ENCODE results near the gene PARD3B. TPM values are rescaled to one million over a fixed set of nuclear protein-coding genes. Genes with fewer than 3 reads are reported as not detected.

PARD3B gene
- polyA plus RNA-seq, 3 donors, result not detected

- Mint-ChIP-seq H3K36me3 (no peaks in the 10 kb centered on the region), H3K4me1 (peaks cover 3% of the 10 kb centered on the region), H3K27ac (no peak overlapping the region), H3K4me3 (no peak overlapping the region), H3K27me3 (ENCODE audit: low read depth in 3 of 3) (peaks cover 6 to 9% (median 9%) of the 10 kb centered on the region in 3 donors), H3K9me3 (peaks cover 0 to 2% (median 0%) of the 10 kb centered on the region in 7 donors)
- Histone ChIP-seq H3K4me3 (replicated peaks in 1 of 3; ENCODE audit: low read depth in 2 of 3, low read length in 3 of 3) (no peak overlapping the region), H3K4me2 (replicated peaks; ENCODE audit: extremely low read depth, low read length, poor library complexity, severe bottlenecking) (no peak overlapping the region), H2AFZ (ENCODE audit: insufficient read depth, low read depth, low read length, poor library complexity, severe bottlenecking) (no peak overlapping the region), H3K79me2 (ENCODE audit: insufficient read depth, low read length) (no peaks in the 10 kb centered on the region), H4K20me1 (ENCODE audit: insufficient read depth, low read length) (no peaks in the 10 kb centered on the region), H3K36me3 (replicated peaks in 1 of 2; ENCODE audit: control insufficient read depth in 1 of 2, insufficient read depth in 2 of 2, low read length in 2 of 2) (no peaks in the 10 kb centered on the region), H3K27ac (ENCODE audit: low read depth in 1 of 2, low read length in 2 of 2) (no peak overlapping the region), H3K9ac (ENCODE audit: insufficient read depth, low read length, poor library complexity, severe bottlenecking) (no peak overlapping the region), H3K27me3 (ENCODE audit: control insufficient read depth in 2 of 2, insufficient read depth in 2 of 2, low read length in 2 of 2) (peaks cover 0 to 4% of the 10 kb centered on the region in 2 donors), H3K4me1 (ENCODE audit: control insufficient read depth in 1 of 2, insufficient read depth in 2 of 2, low read length in 2 of 2) (no peaks in the 10 kb centered on the region), H3K9me3 (replicated peaks in 1 of 2; ENCODE audit: control insufficient read depth in 1 of 2, insufficient read depth in 1 of 2, low read length in 2 of 2) (no peaks in the 10 kb centered on the region)
- DNase-seq, result no peak
- TF ChIP-seq CTCF (IDR thresholded peaks at IDR 0.05), result no peak
- intact Hi-C loops (cut with micrococcal nuclease), result no loop called here
These were observed 1092.0 kb downstream of the PARD3B start for GRCh38 chr2:205637320-205637602.

GRCh38 chr2:205637779-205638503 lies 1092.7 kb downstream of the PARD3B start:
- no peaks in the 10 kb centered on the region for H4K20me1 ChIP-seq (ENCODE audit: insufficient read depth, low read length)
- intact Hi-C loops (cut with micrococcal nuclease), result no loop called here
- no peaks in the 10 kb centered on the region for H3K9me3 ChIP-seq (replicated peaks in 1 of 2; ENCODE audit: control insufficient read depth in 1 of 2, insufficient read depth in 1 of 2, low read length in 2 of 2)
- H3K36me3 ChIP-seq (replicated peaks in 1 of 2; ENCODE audit: control insufficient read depth in 1 of 2, insufficient read depth in 2 of 2, low read length in 2 of 2), result no peaks in the 10 kb centered on the region
- no peak overlapping the region for H3K27ac ChIP-seq (ENCODE audit: low read depth in 1 of 2, low read length in 2 of 2)
- Mint-ChIP-seq H3K4me3 (no peak overlapping the region), H3K36me3 (no peaks in the 10 kb centered on the region), H3K4me1 (peaks cover 3% of the 10 kb centered on the region), H3K27me3 (ENCODE audit: low read depth in 3 of 3) (peaks cover 6 to 11% (median 10%) of the 10 kb centered on the region in 3 donors), H3K27ac (no peak overlapping the region), H3K9me3 (peaks cover 0 to 2% (median 0%) of the 10 kb centered on the region in 7 donors)
- no peaks in the 10 kb centered on the region for H3K4me1 ChIP-seq (ENCODE audit: control insufficient read depth in 1 of 2, insufficient read depth in 2 of 2, low read length in 2 of 2)
- no peak overlapping the region for H3K4me2 ChIP-seq (replicated peaks; ENCODE audit: extremely low read depth, low read length, poor library complexity, severe bottlenecking)
- whole genome bisulfite sequencing (ENCODE audit: insufficient coverage), result no CpG with 5 or more reads among the region's 6 CpGs
- no peak for TF ChIP-seq CTCF (IDR thresholded peaks at IDR 0.05)
- H3K27me3 ChIP-seq (ENCODE audit: control insufficient read depth in 2 of 2, insufficient read depth in 2 of 2, low read length in 2 of 2), result peaks cover 0 to 4% of the 10 kb centered on the region in 2 donors
- no peak for DNase-seq
- H3K79me2 ChIP-seq (ENCODE audit: insufficient read depth, low read length), result no peaks in the 10 kb centered on the region
- H2AFZ ChIP-seq (ENCODE audit: insufficient read depth, low read depth, low read length, poor library complexity, severe bottlenecking), result no peak overlapping the region
- H3K4me3 ChIP-seq (replicated peaks in 1 of 3; ENCODE audit: low read depth in 2 of 3, low read length in 3 of 3), result no peak overlapping the region
- no peak overlapping the region for H3K9ac ChIP-seq (ENCODE audit: insufficient read depth, low read length, poor library complexity, severe bottlenecking)

Data from CD14-positive monocyte (primary cell).